HepG2 (cell line): Measurements from ENCODE around the gene IQCM.

Experiments
- CERS6 ChIP-seq: sonication (generic); formaldehyde crosslinking; IDR thresholded peaks from 2 replicates; pipeline ENCODE4 v1.5.0; 2020; ENCODE audit warnings: missing genetic modification reagents
- CTCF ChIP-seq: sonication (generic); formaldehyde crosslinking; IDR thresholded peaks from 2 replicates; pipeline ENCODE4 v1.5.0; 2020; ENCODE audit warnings: mild to moderate bottlenecking, missing genetic modification reagents, moderate library complexity
- EP300 ChIP-seq, 3 experiments: sonication (generic) in 1 of 3; formaldehyde crosslinking in 1 of 3; IDR thresholded peaks; 2 replicates each; pipeline versions ENCODE4 v1.5.1 to v1.6.1; 2011 to 2020; ENCODE audit warnings: low read depth in 2 of 3, low read length in 2 of 3, borderline replicate concordance in 1 of 3, improper control_type of control experiment in 1 of 3, mild to moderate bottlenecking in 1 of 3, missing genetic modification reagents in 1 of 3, moderate library complexity in 1 of 3
- EZH2 ChIP-seq: conservative IDR thresholded peaks from 2 replicates; pipeline ENCODE4 v1.6.1; 2012; ENCODE audit warnings: mild to moderate bottlenecking, low read depth, low read length, moderate library complexity
- MXD1 ChIP-seq: sonication (generic); formaldehyde crosslinking; IDR thresholded peaks from 2 replicates; pipeline ENCODE4 v1.4.0; 2020; ENCODE audit warnings: mild to moderate bottlenecking, missing genetic modification reagents
- NR1H2 ChIP-seq: sonication (generic); formaldehyde crosslinking; IDR thresholded peaks from 2 replicates; pipeline ENCODE4 v1.8.1; 2022; ENCODE audit warnings: low read depth, missing genetic modification reagents, borderline replicate concordance
- PATZ1 ChIP-seq: sonication (generic); formaldehyde crosslinking; IDR thresholded peaks from 2 replicates; pipeline ENCODE4 v1.4.0; 2020; ENCODE audit warnings: missing genetic modification reagents
- RBFOX2 ChIP-seq: fragments of 200-400 bp; formaldehyde crosslinking; IDR thresholded peaks from 2 replicates; pipeline ENCODE4 v1.6.1; 2017; ENCODE audit warnings: low read depth, mild to moderate bottlenecking, low read length
- TAF1 ChIP-seq: sonication (generic); formaldehyde crosslinking; IDR thresholded peaks from 2 replicates; pipeline ENCODE4 v1.4.0; 2020; ENCODE audit warnings: missing genetic modification reagents
- TCF7 ChIP-seq: sonication (generic); IDR thresholded peaks from 2 replicates; pipeline ENCODE4 v1.6.1; 2016; ENCODE audit warnings: antibody characterized with exemption, low read depth
- ZBTB37 ChIP-seq: sonication (generic); formaldehyde crosslinking; IDR thresholded peaks from 2 replicates; pipeline ENCODE4 v1.4.0; 2020; ENCODE audit warnings: mild to moderate bottlenecking, missing genetic modification reagents
- ZNF839 ChIP-seq: sonication (generic); formaldehyde crosslinking; IDR thresholded peaks from 2 replicates; pipeline ENCODE4 v1.4.0; 2020; ENCODE audit warnings: missing genetic modification reagents, mild to moderate bottlenecking, borderline replicate concordance

GRCh38 chr4:149486861-149487260 lies 328.8 kb downstream of the IQCM start:
- TF ChIP-seq TAF1 (CRISPR knock-in tag): no peak
- no peak for TF ChIP-seq ZNF839 (CRISPR knock-in tag)
- no peak for TF ChIP-seq CERS6 (CRISPR knock-in tag)
- TF ChIP-seq ZBTB37: no peak
- no peak for TF ChIP-seq CTCF (CRISPR knock-in tag)
- no peak for TF ChIP-seq EP300 (IDR thresholded peaks at IDR 0.05; ENCODE audit: low read depth in 2 of 2, low read length in 2 of 2)
- TF ChIP-seq EP300 (CRISPR knock-in tag; IDR thresholded peaks at IDR 0.05; ENCODE audit: borderline replicate concordance): no peak
- TF ChIP-seq EZH2: no peak
- no peak for TF ChIP-seq MXD1 (CRISPR knock-in tag)
- TF ChIP-seq NR1H2: no peak
- TF ChIP-seq TCF7: no peak
- no peak for TF ChIP-seq RBFOX2
- TF ChIP-seq PATZ1 (CRISPR knock-in tag): no peak
